Coronary artery (tissue), 2 donors: ENCODE data around the gene PNKP.
A peak's percentile ranks its signal among the peaks of the same experiment; 100 is the strongest.

ENCODE experiments used
- DNase-seq: peaks from one replicate; pipeline ENCODE4 v3.0.0-alpha.2; 2017; ENCODE audit warnings: low spot score
- H3K27ac ChIP-seq, 2 donors: fragments of 200-600 bp; sonication (generic); one replicate each; pipeline ENCODE4 v1.5.1; 2016 to 2019
- H3K4me3 ChIP-seq: fragments of 200-600 bp; sonication (generic); 2 replicates; pipeline ENCODE4 v1.5.1; 2016; ENCODE audit warnings: mild to moderate bottlenecking, moderate library complexity
- TF ChIP-seq, protein P1 (sequence below): fragments of 200-600 bp; sonication (generic); IDR thresholded peaks from one replicate; pipeline ENCODE4 v1.5.1; 2019; ENCODE audit warnings: antibody characterized with exemption

PNKP gene

DNA sequence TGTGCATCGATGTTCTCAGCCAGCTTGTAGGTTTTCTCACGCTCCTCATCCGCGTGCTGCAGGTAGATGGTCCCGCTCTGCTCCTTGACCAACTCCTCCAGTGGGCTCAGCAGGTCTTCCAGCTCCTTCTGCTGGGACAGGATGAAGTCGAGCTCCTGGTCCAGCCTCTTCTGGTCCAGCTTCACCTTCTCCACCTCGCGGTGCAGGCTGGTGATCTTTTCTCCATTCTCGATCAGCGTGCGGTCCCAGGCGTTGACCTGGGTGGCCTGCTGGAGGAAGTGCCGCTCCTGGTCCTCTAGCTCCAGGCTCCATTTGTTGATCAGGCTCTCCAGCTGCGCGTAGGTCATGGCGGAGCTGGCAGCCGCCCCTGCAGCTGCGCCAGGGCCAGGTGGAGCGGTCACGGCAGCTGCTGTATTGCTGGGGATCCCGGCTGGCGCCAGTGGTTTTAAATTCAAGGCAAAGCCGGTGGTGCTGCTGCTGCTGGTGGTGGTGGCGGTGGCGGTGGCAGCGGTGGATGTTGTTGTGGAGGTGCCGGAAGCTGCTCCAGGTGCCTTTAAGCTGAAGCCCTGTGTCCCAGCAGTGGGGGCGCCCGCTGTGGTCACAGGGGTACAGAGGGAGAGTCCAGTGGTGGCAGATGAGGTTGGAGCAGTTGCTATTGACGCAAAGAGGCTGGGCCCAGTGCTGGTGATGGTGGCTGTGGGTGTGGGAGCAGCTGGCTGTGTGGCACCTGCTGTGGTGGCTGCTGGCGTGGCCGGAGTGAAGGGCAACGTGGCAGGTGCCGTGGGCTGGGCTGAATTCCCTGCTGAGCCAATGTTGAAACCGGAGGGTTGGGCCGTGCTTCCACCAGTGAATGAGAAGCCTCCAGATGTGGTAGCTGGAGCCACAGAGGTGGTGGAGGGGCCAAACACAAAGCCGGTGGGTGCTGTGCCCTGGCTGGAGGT is 41.4 kb upstream of the PNKP start:
- TF ChIP-seq, protein P1, sequence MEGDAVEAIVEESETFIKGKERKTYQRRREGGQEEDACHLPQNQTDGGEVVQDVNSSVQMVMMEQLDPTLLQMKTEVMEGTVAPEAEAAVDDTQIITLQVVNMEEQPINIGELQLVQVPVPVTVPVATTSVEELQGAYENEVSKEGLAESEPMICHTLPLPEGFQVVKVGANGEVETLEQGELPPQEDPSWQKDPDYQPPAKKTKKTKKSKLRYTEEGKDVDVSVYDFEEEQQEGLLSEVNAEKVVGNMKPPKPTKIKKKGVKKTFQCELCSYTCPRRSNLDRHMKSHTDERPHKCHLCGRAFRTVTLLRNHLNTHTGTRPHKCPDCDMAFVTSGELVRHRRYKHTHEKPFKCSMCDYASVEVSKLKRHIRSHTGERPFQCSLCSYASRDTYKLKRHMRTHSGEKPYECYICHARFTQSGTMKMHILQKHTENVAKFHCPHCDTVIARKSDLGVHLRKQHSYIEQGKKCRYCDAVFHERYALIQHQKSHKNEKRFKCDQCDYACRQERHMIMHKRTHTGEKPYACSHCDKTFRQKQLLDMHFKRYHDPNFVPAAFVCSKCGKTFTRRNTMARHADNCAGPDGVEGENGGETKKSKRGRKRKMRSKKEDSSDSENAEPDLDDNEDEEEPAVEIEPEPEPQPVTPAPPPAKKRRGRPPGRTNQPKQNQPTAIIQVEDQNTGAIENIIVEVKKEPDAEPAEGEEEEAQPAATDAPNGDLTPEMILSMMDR: no peak
- Histone ChIP-seq H3K4me3 (no peak overlapping the region), H3K27ac (no peak overlapping the region)
- no peak for DNase-seq

- TF ChIP-seq, protein P1: no peak
- no peak overlapping the region for H3K27ac ChIP-seq
- no peak for DNase-seq
- no peak overlapping the region for H3K4me3 ChIP-seq
These were observed 40.5 kb upstream of the PNKP start for GRCh38 chr19:49907745-49908446.

DNA sequence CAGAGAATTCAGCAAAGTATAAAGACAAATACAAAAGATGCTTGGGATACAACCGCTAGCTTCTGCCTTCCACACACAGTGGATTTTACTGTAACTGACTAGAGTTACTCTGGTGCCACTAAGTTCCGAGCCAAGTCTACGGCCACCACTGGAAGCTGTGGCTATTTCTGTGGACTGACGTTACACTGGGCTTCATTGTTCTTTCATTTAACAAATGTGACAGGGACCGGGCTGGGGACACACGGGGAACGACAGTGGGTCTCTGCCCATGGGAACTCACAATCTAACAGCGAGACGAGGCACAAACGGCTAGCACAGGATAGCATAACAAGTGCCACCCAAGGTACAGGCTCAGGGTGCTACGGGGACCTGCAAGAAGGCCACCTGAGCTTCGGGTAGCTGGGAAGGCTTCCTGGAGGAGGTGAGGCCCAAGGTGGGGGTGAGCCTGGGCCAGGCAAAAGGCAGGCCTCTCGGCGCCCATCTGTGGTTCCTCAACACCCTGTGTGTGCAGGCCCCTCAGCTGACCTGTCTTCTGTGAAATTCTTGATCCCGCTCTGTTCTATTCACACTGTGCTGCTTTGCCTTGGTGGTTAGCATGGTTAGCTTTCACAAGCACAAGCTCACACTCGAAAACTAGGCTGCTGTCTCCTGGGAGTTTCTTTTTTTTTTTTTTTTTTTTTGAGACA is 39.6 kb upstream of the PNKP start:
- TF ChIP-seq, protein P1: no peak
- DNase-seq: no peak
- Histone ChIP-seq H3K4me3 (no peak overlapping the region), H3K27ac (no peak overlapping the region)

DNA sequence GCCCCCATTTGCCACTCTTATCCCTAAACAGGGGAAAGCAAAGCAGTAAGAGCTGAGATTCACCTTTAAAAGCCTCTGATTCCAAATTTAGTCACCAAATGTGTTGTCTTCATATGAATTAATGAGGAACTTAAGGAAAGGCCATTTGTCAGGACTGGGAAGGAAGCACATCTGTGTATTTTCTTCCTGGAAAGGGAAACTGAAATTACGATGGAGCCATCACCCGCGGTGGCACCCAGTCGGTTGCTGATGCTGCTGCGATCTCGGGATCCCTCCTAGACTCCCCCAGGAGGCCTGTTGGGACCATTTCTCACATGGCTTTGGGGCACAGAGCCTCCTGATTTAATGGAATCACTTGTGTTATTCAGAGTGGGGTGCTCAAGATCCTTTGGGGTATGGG is 36.8 kb upstream of the PNKP start:
- no peak for DNase-seq
- TF ChIP-seq, protein P1: no peak
- Histone ChIP-seq H3K4me3 (no peak overlapping the region), H3K27ac (no peak overlapping the region)

DNA sequence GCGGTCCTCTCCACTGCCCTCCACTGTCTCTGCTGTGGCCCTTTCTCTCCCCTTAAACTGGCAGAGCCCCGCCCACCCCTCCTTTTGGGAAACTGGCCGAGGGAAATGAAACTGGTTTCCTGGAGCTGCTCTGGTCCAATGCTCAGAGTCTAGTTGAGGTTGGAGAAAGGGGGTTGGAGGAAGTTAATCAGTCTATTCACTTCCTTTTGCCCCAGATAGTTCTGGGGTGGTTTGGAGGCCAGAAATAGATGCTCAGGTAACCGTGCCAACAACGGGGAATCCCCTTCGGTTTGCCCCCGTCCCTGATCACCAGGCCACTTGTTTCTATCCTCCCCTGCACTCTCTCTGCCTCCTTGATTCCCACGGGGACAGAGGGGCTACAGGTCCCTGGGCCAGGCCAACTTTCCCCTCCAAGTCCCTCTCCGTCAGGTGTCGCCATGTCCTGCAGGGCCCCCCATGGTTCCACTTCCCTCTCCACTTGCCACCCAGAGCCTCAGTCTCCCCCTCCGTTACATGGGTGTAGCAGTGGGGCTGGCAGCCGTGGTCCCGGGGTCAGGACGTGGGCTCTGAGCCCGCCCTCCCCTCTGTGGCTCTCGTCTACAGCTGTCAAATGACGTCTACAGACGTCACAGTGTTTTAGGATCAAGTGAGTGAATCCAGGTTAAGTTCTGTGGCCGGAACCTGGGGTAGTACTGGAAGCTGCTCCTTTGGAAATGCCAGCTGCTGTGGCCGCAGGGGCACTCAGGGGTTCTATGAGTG is 29.7 kb upstream of the PNKP start, which contains the start of gene IL4I1:
Gene IL4I1 (minus strand): TSS at position 25 of the 759 bp plus-strand sequence. CDS start 727 bp downstream, outside the sequence.
- TF ChIP-seq, protein P1: no peak
- H3K4me3 ChIP-seq: peak within 1 kb of the TSS; percentile 28
- no peak for DNase-seq
- H3K27ac ChIP-seq: peak within 1 kb of the TSS in 1 of 2 donors; percentile 74

DNA sequence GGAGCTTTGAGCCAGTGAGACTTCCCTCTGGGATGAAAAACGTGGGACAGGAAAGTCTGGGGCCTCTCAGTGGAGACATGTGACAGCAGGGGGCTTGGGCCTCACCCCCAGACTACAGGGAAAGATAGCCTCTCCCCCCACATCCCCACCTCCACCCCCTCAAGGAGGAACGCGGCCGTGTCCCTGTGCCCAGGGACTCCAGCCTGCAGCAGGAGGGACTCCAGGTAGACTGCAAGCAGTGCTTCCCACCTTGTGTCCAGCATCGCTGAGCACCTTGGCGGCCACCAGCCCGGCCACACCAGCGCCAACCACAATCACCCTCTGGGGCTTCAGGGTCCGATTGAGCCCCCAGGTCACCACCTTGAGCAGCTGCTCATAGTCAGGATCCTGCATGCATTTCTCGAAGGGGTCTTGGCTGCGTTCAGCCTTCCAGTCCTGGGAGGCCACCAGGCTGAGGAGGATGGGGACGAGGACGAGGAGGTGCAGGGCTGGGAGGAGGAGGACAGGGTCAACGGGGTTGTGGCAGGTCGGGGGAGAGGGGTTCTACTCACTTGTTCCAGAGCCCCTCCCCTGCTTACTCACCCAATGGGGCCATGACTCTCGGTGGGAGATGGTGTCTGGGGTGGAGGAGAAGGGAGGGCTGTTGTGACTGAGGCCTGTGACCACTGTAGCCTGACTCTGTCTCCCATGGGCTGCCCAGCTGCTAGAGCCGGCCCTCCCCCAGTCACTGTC is 28.4 kb upstream of the PNKP start:
- Histone ChIP-seq H3K27ac (no peak overlapping the region), H3K4me3 (no peak overlapping the region)
- DNase-seq: no peak
- TF ChIP-seq, protein P1: no peak
